ENCODE data around the gene POU2AF1.

The POU2AF1 gene

GRCh38 chr11:111386611-111387150, 7.6 kb upstream of the POU2AF1 start:
- no peak for DNase-seq (ENCODE audit: low read depth)

DNA sequence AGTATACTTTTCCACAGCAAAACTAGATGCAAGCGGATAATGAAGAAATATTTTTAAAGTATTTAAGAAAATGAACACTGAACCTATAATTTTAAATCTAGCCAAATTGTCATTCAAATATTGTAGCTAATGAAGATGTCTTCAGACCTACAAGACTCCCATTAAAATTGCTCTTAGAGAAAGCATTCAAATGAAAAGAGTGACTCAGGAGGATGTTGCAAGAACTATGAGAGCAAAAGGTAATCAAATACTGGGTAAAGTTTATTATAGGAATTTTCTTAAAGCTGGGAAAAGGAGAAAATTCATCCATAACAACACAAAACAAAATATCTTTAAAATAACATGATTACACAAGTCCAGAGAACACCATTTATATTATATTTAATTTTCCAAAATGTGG, 5.4 kb upstream of the POU2AF1 start:
- DNase-seq (ENCODE audit: low read depth): no peak

DNA sequence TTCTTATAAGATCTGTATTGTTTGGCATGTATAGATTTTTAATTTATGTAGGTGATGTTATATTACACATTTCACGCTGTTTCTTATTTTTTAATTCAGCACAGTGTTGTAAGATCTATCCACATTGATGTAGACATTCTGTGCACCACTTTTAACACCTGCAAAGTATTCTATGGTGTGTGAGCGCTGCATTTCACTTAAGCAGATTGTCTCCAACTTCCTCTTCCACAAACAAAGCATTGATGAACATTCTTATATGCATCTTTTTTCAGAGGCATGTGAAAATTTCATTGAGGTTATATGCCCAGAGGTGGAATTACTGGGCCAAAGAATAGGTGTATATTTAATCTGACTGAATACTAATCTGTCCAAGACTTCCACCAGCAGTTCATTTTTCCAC, 3.4 kb upstream of the POU2AF1 start:
- no peak for DNase-seq (ENCODE audit: low read depth)

- no peak for DNase-seq (ENCODE audit: low read depth)
These were observed 594 bp upstream of the POU2AF1 start for GRCh38 chr11:111379602-111380136.

- no peak for DNase-seq (ENCODE audit: low read depth)
These were observed 752 bp downstream of the POU2AF1 start for GRCh38 chr11:111378185-111378860.

- DNase-seq (ENCODE audit: low read depth): no peak
These were observed 2.7 kb downstream of the POU2AF1 start for GRCh38 chr11:111376181-111376871.

DNA sequence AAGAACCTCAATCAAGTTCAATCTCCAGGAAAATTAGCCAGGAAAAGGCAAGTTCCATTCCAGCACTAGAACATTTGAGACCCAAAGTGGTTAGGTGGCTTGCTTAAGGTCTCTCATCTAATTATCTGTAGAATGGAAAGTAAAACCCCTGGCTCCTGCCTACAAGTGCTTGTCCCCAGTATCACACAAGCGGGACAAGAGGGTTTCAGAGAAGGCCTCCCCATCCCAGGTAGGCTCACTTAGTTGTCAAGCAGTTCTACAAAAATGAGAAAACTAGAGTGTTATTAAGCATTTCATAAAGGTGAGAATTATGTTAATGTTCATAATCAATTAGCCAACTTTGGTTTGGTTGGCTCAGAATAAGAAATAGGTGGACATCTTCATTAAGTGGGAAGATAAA, 5.5 kb downstream of the POU2AF1 start:
- no peak for DNase-seq (ENCODE audit: low read depth)

DNA sequence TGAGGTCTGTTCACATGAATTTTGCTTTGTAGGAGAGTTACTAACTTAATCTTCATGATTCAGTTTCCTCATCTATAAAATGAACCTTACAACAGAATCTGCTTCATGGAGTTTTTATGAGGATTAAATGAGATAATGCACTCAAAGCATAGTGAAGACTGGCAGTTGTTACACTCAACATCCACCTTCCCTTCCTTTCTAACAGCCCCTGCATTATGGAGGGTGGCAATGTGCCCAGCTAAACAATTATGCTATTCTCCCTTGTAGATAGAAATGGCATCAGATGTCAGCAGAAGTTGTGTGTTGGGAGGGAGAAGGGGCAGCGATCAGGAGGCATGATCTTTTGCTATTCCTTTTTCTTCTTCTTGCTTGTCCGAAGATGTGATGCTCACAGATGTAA, 6.5 kb downstream of the POU2AF1 start:
- no peak for DNase-seq (ENCODE audit: low read depth)

DNA sequence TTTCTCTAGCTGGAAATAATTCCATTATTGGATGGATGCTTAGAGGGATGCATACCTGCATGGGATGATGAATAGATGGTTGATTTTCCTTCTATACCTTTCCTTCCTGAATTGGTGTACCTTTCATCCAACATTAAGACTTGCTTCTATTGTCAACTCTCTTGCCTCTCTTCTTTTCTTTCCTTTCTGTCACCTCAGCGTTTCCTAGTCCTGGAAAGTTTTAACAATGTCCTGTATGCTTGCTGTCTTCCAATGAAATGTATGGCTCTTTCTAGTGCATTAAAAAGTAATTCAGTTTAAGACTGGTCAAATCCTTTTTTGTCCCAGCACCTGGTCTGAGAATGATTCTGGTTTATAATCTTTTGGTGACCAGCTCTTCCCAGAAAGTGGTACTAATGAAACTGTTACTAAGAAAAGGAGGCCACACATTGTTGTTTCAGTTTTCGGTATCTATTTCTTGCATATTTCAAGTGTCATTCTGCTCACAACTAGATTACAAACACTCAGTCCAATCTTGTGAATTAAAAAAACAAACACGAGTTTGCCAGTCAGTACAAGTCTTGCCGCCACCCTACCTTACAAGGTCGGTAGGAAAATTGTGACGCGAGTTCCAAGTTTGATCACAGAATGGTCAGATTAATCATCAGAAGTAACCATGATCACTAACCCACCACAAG, 8.0 kb downstream of the POU2AF1 start:
- DNase-seq (ENCODE audit: low read depth): no peak

DNA sequence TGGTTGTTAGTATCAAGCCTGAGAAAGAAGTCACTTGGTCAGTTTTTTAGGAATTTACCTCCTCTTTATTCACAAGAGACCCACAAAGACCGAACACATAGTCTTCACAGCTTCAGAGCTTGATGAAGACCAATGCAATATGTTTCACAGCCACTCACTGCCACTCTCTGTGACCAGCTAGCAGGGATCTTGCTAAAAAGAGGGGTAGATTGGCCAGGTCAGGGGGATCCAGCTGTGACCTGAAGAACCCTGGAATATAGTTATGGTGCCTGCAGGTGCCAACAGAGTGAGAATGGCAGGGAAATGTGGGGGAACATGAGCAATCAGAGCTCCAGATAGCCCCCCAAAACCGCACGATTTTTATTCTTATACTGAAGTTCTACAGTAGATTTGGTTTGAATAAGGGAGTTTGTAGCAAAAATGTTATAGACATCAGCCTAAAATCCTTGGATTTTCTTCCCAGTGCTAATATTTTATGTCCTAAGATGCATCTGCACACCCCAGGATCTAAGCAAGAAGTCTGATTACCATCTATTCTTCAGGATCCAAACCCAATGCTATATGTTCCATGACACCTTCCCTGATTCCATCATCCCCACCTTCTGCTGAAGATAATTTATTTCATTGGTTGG, 8.7 kb downstream of the POU2AF1 start:
- DNase-seq (ENCODE audit: low read depth): no peak

GRCh38 chr11:111368285-111368560, 10.9 kb downstream of the POU2AF1 start:
- no peak for DNase-seq (ENCODE audit: low read depth)

GRCh38 chr11:111367411-111368284, 11.4 kb downstream of the POU2AF1 start:
- DNase-seq (ENCODE audit: low read depth): no peak

DNA sequence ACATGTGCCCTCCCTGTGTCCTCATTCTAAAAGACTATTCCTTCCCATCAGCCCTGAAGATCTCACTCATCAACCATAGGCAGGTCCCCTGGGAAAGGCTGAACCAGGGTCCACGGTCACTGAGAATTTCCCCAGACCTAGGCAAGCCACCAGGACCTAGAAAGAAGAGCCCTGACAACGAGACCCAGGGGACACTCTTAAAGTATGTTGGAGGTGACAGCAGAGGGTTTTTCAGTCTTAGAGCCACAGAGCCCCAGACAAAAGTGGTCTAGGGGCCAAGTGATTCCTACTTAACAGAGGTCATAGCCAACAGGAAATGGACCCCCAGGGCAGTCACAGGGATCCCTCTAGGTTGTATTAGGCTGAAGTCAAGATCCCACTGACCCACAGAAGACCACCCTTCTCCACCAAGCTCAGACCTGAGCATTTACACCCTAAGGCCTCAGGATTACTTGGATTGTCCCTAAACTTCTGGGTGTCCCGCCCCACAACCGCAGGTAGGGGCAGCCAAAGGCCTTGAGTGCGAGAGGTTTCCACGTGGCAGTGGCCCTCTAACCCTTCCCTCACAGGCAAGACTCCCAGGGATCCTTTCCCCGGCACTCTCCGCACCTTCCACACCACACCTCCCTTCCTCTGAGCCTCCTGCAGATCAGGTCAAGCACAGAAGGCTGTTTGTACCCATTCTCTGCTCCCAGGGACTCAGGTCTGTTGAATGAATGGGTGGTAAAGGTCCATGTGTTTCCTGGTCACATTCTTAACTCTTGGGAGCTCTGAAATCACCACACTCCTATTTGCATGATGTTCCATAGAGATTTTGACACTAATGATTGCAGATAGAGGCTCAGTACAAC, 12.3 kb downstream of the POU2AF1 start:
- no peak for DNase-seq (ENCODE audit: low read depth)

DNA sequence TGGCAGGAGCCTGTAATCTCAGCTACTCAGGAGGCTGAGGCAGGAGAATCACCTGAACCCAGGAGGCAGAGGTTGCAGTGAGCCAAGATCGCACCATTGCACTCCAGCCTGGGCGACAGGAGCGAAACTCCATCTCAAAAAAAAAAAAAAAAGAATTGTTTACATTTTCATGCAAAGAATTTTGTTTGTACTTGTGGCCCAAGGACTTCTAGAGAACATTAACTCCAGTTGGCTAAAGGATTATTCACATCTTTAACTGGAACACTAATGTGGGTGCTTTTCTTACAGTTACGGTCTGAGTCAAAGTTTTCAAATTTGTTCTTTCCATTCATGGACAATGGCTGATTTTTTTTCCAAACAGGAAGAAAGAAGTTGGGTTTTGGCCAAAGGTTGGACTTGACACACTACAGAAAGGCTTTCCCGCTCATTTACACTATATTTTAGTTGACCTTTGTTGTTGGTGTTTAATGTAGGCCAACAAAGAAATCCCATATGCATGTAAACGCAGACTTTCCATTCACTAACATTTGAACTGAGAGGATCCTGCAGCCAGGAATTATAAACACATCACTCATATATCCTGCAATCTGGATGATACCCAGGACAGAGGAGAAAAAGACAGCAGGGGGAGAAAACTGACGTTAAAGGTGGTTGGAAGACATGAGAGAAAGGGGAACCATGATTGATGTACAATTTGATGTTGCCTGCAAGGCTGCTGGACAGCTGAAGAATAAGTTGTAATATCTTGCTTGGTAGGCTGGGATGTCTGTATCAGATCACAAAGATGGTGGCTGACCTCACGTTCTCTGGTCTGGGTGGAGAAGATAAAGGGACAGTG, 13.1 kb downstream of the POU2AF1 start:
- no peak for DNase-seq (ENCODE audit: low read depth)

DNA sequence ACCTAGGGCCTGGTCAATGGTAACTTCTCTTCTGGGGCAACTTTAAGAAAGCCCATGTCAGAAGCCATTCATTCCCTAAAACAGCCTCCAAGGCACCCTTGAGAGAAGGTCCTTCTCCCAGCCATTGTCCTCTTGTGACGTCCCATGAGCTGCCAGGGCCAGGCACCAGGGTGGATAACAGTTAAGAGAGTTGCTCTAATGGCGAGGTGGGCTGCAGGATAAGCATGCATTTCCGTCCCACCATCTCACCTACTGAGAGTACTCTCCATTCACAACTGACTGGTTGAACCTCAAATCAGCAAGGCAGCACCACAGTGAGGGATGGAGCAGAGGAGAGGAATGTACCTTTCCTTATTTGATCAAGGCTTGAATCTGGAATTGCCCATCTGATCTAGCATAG, 14.6 kb downstream of the POU2AF1 start:
- DNase-seq (ENCODE audit: low read depth): no peak

DNA sequence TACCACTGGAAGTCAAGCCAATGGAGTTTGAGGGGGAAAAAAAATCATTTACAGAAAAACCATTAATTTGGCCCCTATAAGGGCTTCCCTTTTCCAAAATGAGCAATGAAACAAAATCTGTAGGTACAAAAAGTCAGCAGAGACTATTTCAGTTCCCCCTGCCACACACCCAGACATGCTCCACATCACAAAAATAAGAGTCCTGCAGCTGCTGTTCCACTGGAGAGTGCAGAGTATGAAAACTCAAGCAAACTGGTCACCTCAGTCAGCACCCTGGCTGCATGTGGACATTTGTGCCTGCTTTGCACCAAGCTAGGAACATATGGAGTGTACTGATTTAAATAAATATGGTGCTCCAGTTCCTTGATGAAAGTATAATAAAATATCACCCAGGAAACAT, 15.1 kb downstream of the POU2AF1 start:
- no peak for DNase-seq (ENCODE audit: low read depth)

DNA sequence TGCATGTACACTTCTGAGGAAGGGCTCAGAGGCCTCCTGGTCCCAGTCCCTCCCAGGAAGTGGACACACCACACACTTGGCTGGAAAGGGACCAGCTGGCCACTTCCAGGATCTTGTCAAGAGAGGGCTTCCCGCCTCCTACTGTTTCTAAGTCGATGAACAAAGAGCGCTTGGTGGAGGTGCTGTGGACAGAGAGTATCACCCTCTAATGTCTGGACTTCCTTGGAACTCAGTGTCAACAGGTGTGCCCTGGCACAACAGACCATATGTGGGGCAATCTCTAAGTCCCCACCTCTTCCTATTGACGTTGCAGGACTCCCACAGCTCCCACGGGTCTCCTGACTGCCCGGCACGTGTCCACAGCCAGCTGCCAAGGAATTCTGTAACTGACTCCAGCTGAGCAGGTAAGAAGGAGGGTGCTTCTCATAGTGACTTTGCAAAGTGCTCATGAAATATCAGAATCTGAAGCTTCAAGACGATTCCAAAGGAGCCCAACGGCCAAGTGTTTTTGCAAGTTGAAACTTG, 16.1 kb downstream of the POU2AF1 start:
- no peak for DNase-seq (ENCODE audit: low read depth)

DNA sequence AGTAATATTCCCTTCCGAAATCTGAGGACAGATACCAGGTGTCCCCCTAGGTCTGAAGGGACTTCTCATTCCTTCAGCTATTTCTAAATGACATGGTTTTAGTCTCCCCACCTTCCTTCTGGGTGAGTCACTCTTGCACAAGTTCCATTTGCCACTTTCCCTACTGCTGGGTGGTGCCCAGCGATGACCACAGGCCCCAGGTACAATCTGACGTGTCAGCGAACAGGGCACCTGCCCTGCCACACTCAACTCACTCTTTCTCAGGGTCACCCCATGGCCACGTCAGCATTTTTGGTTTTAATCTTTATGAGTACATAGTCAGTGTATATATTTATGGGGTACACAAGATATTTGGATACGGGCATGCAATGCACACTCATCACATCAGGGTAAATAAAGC, 17.2 kb downstream of the POU2AF1 start:
- DNase-seq (ENCODE audit: low read depth): no peak

GRCh38 chr11:111361052-111361801, 17.8 kb downstream of the POU2AF1 start:
- DNase-seq (ENCODE audit: low read depth): no peak

Measured in T follicular helper cell (primary cell).